NCI-H510A (cell line): ENCODE measurements around the gene ARL14EP.

Source experiments
- DNase-seq: peaks from one replicate; lab custom pipeline; 2025; lab: John Stamatoyannopoulos, UW

Gene ARL14EP

GRCh38 chr11:30380846-30381245, 57.9 kb downstream of the ARL14EP start:
- no peak for DNase-seq

- DNase-seq = no peak
Observed at GRCh38 chr11:30381879-30382278, 59.0 kb downstream of the ARL14EP start.
